ACC112 (cell line): Measurements from ENCODE around the gene LYZL4.

Experiments
- H2AFZ ChIP-seq: fragments of 200-600 bp; sonication (generic); one replicate; pipeline ENCODE4 v1.6.0; 2017; ENCODE audit warnings: antibody characterized with exemption, low read length; ENCODE audit not compliant: unreplicated experiment
- H3K27ac ChIP-seq: fragments of 200-600 bp; sonication (generic); 2 replicates; pipeline ENCODE4 v1.5.1; 2014; ENCODE audit warnings: low read depth, mild to moderate bottlenecking, antibody characterized with exemption, low read length, moderate library complexity
- H3K27me3 ChIP-seq: fragments of 200-600 bp; sonication (generic); 2 replicates; pipeline ENCODE4 v1.6.1; 2014; ENCODE audit warnings: mild to moderate bottlenecking, antibody characterized with exemption, low read length, moderate library complexity, mixed read lengths; ENCODE audit not compliant: insufficient read depth
- H3K36me3 ChIP-seq: fragments of 200-600 bp; sonication (generic); 2 replicates; pipeline ENCODE4 v1.6.1; 2016; ENCODE audit warnings: mild to moderate bottlenecking, antibody characterized with exemption, low read length, moderate library complexity, mixed read lengths; ENCODE audit not compliant: insufficient read depth
- H3K4me1 ChIP-seq: fragments of 200-600 bp; sonication (generic); one replicate; pipeline ENCODE4 v1.6.1; 2016; ENCODE audit warnings: low read length, mixed read lengths; ENCODE audit not compliant: insufficient read depth, unreplicated experiment, control insufficient read depth
- H3K4me3 ChIP-seq: fragments of 200-600 bp; sonication (generic); 2 replicates; pipeline ENCODE4 v1.5.1; 2014; ENCODE audit warnings: mild to moderate bottlenecking, low read depth, low read length
- H3K79me2 ChIP-seq: fragments of 200-600 bp; sonication (generic); one replicate; pipeline ENCODE4 v1.6.0; 2016; ENCODE audit warnings: low read length; ENCODE audit not compliant: control insufficient read depth, unreplicated experiment, insufficient read depth

The LYZL4 gene, protein sequence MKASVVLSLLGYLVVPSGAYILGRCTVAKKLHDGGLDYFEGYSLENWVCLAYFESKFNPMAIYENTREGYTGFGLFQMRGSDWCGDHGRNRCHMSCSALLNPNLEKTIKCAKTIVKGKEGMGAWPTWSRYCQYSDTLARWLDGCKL

DNA sequence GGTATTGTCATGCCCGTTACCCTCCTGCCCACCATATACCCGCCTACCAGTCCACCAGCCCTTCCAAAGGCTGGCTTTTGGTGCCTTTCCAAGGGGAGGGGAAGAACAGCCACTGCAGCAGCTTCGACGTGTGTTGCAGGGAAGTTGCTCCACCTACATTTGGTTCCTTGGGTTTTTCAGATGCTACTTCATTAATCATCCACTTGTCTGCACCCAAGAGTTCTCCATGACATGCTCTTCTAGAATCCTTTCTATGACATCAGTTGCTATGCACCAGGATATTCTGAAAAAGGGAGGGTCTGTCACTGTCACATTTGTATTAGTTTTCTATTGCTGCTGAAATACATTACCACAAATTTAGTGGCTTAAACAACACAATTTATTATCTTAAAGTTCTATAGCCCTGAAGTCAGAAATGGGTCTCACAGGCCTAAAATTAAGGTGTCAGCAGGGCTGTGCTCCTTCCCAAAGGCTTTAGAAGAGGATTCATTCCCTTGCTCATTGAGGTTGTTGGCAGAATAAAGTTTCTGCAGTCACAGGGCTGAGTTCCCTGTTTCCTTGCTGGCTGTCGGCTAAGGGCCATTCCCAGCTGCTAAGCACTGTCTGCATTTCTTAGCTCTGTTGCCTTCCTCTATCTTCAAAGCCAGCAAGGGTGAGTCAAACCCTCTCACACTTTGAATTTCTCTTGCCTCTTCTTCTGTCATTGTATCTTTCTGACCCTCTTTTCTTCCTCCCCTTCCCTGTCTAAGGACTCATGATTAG, at the start of gene LYZL4:
Gene LYZL4, minus strand, starts transcription at position 241 of the 762 bp plus-strand sequence. CDS start 3,359 bp downstream, outside the sequence.
- Histone ChIP-seq H3K79me2 (no peaks in the 10 kb centered on the region), H3K36me3 (no peaks in the 10 kb centered on the region), H2AFZ (no peak within 1 kb of the TSS), H3K27ac (no peak within 1 kb of the TSS), H3K4me3 (no peak within 1 kb of the TSS), H3K27me3 (peaks cover 51% of the 10 kb centered on the region), H3K4me1 (no peaks in the 10 kb centered on the region)

DNA sequence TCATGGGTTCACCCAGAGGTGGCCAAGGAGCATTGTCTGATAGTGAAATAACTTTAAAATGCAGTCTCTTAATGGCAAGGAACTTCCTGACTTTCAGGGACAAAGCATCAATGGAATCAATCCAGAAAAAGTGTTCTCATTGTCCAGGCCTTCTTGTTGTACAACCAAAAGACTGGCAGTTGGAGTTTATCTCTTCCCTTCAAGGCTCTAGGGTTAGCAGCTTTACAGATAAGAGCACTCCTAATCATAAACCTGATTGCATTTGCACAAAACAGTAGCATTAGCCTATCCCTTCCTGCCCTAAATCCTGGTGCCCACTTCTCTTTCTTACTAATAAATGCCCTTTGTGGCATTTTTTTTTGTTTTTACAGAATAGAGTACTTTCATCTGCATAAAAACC, 48.7 kb upstream of the LYZL4 start:
- Histone ChIP-seq H3K27ac (no peak overlapping the region), H2AFZ (no peak overlapping the region), H3K36me3 (no peaks in the 10 kb centered on the region), H3K27me3 (peaks cover 65% of the 10 kb centered on the region), H3K79me2 (no peaks in the 10 kb centered on the region), H3K4me3 (no peak overlapping the region), H3K4me1 (no peaks in the 10 kb centered on the region)

DNA sequence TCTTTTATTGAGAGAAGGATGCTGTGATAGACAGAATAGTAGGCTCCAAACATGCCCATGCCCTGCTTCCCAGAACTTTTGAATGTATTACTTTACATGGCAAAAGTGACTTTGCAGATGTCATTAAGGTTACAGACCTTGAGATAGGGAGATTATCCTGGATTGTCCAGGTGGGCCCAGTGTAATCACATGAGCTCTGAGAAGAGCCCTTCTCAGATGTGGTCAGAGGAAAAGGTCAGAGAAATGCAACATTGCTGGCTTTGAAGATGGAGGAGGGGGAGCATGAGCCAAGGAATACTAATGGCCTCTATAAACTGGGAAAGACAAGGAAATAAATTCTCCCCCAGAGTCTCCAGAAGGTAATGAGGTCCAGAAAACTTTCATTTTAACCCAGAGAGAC, 45.8 kb upstream of the LYZL4 start:
- no peak overlapping the region for H3K27ac ChIP-seq
- no peaks in the 10 kb centered on the region for H3K79me2 ChIP-seq
- no peak overlapping the region for H2AFZ ChIP-seq
- no peaks in the 10 kb centered on the region for H3K4me1 ChIP-seq
- peaks cover 57% of the 10 kb centered on the region for H3K27me3 ChIP-seq
- H3K4me3 ChIP-seq: no peak overlapping the region
- H3K36me3 ChIP-seq: no peaks in the 10 kb centered on the region

DNA sequence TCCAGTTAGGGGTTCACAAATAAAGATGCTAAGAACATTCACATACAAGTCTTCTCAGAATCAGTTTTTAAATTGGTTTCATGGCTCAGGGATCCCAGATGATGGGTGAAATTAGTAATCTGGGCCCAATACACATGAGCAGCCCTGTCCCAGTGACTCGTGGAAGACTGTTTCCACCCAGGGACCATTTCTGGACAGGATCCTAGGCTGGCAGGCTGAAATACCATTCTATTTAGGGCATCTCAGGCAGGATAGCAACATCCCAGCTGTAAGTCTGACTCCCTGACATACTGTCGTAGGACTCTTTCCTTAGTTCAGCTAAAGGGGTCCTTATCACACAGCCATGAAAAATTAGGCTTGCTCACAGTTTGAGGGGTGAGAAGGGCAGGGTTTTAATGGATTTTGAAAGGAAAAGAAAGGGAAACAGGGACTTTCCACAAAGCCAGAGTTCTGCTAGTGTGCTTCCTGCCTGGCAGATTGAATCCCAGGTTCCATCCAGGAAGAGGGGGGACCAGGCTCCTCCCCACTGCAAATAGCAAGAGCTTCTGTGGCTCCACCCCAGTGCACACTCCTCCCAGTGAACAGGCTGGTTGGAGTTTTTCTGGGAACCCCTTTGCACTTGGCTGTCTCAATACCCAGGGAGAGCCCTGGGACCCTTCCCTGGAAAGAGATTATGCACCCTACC, 41.3 kb upstream of the LYZL4 start:
- Histone ChIP-seq H3K4me3 (no peak overlapping the region), H2AFZ (no peak overlapping the region), H3K79me2 (no peaks in the 10 kb centered on the region), H3K27me3 (peaks cover 36% of the 10 kb centered on the region), H3K27ac (no peak overlapping the region), H3K4me1 (no peaks in the 10 kb centered on the region), H3K36me3 (no peaks in the 10 kb centered on the region)

DNA sequence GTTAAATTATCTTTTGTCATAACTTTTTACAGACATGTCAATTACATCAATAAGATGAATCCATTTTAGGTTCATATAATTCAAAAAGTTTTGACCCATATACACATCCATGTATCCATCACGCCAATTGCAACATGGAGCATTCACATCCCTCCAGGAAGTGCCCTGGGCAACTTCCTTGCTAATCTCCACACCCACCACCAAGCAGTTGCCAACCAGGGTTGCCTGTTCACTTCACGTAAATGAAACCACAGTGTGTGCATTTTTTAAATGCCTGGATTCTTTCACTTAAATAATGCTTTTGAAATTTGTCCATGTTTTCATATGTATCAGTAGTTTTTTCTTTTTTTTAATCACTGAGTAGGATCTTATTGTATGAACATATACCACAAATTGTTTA, 40.7 kb upstream of the LYZL4 start:
- Histone ChIP-seq H2AFZ (no peak overlapping the region), H3K27ac (no peak overlapping the region), H3K79me2 (no peaks in the 10 kb centered on the region), H3K4me1 (no peaks in the 10 kb centered on the region), H3K36me3 (no peaks in the 10 kb centered on the region), H3K4me3 (no peak overlapping the region), H3K27me3 (peaks cover 36% of the 10 kb centered on the region)

DNA sequence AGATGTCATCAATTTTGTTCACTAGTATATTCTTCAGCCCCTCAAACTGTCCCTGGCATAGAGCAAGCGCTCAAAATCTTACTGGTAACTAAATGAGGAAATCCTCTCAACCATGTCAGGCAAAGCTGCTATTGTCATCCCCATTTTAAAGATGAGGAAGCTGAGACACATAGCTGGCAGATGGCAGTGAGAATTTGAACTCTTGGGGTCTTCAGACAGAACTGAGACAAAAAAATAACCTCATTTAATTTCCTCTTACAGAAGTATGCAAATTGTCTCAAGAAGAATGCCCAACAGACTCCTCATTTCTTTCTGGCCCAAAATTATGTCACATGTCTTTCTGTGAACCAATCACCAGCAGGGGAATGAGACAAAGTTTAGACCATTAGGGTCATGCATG, 40.2 kb upstream of the LYZL4 start:
- H2AFZ ChIP-seq: no peak overlapping the region
- H3K79me2 ChIP-seq: no peaks in the 10 kb centered on the region
- H3K4me1 ChIP-seq: no peaks in the 10 kb centered on the region
- no peak overlapping the region for H3K27ac ChIP-seq
- H3K4me3 ChIP-seq: no peak overlapping the region
- H3K27me3 ChIP-seq: peaks cover 38% of the 10 kb centered on the region
- H3K36me3 ChIP-seq: no peaks in the 10 kb centered on the region

DNA sequence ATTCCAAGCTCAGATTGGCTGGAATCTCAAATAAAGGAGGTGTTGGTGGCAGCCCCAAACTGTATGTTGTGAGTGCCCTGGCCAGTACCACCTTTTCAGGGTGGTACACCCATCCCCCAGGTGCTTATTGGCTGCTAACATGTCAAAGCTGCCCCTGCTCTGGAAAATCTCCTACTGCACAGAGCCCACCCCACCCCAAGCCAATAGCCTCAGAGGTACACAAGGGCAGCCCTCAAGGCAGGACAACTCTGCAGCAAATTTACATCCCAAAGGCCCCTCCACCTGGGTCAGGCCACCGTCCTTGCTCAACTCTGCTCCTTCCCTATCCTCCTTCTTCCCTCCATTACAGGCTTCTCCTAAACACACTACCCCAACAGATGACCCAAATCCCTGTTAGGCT, 37.1 kb upstream of the LYZL4 start:
- Histone ChIP-seq H3K27me3 (peaks cover 50% of the 10 kb centered on the region), H3K4me3 (no peak overlapping the region), H2AFZ (no peak overlapping the region), H3K4me1 (no peaks in the 10 kb centered on the region), H3K36me3 (no peaks in the 10 kb centered on the region), H3K27ac (no peak overlapping the region), H3K79me2 (no peaks in the 10 kb centered on the region)

DNA sequence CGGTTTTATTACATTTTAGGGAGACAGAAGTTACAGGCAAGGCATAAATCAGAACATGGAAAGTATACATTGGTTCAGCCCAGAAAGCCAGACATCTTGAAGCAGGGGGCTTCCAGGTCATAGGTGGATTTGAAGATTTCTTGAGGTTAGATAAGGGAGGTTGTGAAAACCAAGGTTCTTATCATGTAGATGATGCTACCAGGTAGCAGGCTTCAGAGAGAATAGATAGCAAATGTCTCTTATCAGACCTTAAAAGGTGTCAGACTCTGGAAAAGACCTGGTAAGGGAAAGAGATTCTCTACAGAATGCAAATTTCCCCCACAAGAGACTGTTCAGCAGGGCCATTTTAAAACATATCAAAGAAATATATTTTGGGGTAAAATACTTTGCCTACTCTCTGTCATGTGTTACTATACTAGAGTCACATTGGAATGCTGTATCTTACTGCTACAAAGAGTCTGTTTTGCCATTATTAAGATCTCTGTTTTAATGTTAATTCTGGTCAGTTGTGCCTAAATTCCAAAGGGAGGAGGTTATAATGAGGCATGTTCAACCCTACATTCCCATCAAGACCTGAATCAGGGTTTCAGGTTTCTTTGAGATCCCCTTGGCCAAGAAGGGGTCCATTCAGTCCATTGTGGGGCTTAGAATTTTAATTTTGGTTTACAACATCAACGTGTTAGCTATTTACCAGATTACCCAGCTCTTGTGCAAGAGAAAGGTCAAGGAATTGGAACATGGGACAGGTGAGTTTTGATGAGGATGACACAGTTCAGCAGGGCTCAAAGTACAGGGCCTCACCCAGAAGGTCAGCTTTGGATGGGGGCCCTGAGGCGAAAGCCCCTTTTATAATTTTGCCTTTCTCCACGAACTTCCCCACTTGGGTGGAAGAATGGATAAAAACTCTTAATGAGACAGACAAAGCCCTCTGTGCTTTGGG, 36.0 kb upstream of the LYZL4 start:
- Histone ChIP-seq H3K36me3 (no peaks in the 10 kb centered on the region), H3K27ac (no peak overlapping the region), H3K79me2 (no peaks in the 10 kb centered on the region), H3K4me3 (no peak overlapping the region), H3K4me1 (no peaks in the 10 kb centered on the region), H3K27me3 (peaks cover 61% of the 10 kb centered on the region), H2AFZ (no peak overlapping the region)

DNA sequence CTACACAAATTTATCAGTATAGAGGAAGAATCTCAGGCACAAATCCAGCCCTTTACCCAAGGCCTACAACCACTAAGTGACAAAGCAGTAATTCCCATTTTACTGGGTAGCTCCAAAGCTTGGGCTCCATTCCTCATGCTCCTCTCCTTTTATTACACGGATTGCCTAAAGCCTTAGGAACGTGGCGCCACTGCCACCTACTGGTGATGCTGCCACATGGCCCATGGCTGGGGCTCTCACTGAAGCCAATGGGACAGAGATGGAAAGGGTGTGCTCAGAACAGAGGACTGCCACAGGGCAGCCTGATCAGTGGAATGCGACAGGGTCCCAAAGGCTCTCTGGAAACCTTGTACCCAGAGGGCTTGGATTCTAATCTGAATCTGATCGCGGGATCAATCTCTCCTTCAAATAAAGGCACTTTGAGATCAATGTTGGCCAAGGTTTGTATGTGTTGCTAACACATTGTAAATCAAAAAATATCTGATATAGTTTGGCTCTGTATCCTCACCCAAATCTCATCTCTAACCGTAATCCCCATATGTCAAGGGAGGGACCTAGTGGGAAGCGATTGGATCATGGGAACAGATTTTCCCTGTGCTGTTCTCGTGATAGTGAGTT, 33.5 kb upstream of the LYZL4 start:
- Histone ChIP-seq H3K36me3 (no peaks in the 10 kb centered on the region), H3K27me3 (peaks cover 76% of the 10 kb centered on the region), H3K4me1 (no peaks in the 10 kb centered on the region), H3K27ac (no peak overlapping the region), H2AFZ (no peak overlapping the region), H3K79me2 (no peaks in the 10 kb centered on the region), H3K4me3 (no peak overlapping the region)

DNA sequence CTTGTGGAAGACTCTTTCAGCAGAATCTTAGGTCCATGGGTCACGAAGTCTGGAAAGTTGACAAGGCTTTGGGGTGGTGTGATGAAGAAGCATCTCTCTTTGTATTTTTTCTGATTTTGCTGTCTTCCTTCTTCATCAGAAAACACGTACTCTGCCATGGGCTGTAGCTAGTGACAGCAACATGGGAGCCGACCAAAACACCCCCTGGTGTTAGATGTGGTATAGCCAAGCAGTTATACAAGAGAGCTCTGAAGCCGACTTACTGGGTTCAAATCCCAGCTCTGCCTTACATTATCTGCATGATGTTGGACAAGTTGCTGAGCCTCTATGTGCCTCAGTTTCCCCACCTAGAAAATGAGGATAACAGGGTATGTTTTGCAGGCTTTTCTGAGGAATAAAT, 32.9 kb upstream of the LYZL4 start:
- Histone ChIP-seq H2AFZ (no peak overlapping the region), H3K79me2 (no peaks in the 10 kb centered on the region), H3K36me3 (no peaks in the 10 kb centered on the region), H3K27ac (no peak overlapping the region), H3K4me3 (no peak overlapping the region), H3K27me3 (peaks cover 82% of the 10 kb centered on the region), H3K4me1 (no peaks in the 10 kb centered on the region)
